ENCODE results near the gene RNF225.
A peak's percentile ranks its signal among the peaks of the same experiment; 100 is the strongest.
"Not testable (repeated sequence)": the region's sequence is repeated elsewhere in the genome, so short reads cannot be mapped to it uniquely, and the experiment has no call there.

The RNF225 gene

DNA sequence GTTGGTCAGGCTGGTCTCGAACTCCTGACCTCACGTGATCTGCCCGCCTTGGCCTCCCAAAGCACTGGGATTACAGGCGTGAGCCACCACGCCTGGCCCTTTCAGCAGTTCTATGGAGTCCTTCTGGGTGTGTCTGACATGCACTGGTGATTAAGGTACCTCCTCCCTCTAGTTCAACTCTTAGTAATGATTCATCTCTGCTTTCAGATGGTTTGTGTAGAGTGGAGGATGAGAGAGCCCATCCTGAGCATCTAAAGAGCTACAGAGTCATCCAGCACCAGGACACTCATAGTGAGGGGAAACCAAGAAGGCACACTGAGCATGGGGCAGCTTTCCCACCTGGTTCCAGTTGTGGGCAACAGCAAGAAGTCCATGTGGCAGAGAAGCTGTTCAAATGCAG lies 21.1 kb downstream of the RNF225 start:
- Histone ChIP-seq H3K27me3 (ENCODE audit: control insufficient read depth, insufficient read depth, low read length) (no peaks in the 10 kb centered on the region), H3K9ac (ENCODE audit: low read length) (no peak overlapping the region), H3K36me3 (ENCODE audit: control insufficient read depth, insufficient read depth, low read length) (peaks cover 24% of the 10 kb centered on the region), H3K27ac (ENCODE audit: low read depth, low read length) (no peak overlapping the region), H3K4me3 (ENCODE audit: low read length) (no peak overlapping the region), H3K4me1 (ENCODE audit: control insufficient read depth, insufficient read depth, low read length) (no peaks in the 10 kb centered on the region)

DNA sequence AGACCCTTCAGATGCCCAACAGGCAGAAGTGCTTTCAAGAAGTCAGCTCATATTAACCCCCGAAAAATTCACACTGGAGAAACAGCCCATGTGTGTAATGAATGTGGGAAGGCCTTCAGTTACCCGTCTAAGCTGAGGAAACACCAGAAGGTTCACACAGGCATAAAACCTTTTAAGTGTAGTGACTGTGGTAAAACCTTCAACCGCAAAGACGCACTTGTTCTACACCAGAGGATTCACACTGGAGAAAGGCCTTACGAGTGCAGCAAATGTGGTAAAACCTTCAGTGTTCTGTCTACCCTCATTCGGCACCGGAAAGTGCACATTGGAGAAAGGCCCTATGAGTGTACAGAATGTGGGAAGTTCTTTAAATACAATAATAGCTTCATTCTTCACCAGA lies 21.6 kb downstream of the RNF225 start:
- no peak overlapping the region for H3K9ac ChIP-seq (ENCODE audit: low read length)
- H3K27me3 ChIP-seq (ENCODE audit: control insufficient read depth, insufficient read depth, low read length): no peaks in the 10 kb centered on the region
- no peak overlapping the region for H3K27ac ChIP-seq (ENCODE audit: low read depth, low read length)
- peaks cover 24% of the 10 kb centered on the region for H3K36me3 ChIP-seq (ENCODE audit: control insufficient read depth, insufficient read depth, low read length)
- no peak overlapping the region for H3K4me3 ChIP-seq (ENCODE audit: low read length)
- H3K4me1 ChIP-seq (ENCODE audit: control insufficient read depth, insufficient read depth, low read length): no peaks in the 10 kb centered on the region

DNA sequence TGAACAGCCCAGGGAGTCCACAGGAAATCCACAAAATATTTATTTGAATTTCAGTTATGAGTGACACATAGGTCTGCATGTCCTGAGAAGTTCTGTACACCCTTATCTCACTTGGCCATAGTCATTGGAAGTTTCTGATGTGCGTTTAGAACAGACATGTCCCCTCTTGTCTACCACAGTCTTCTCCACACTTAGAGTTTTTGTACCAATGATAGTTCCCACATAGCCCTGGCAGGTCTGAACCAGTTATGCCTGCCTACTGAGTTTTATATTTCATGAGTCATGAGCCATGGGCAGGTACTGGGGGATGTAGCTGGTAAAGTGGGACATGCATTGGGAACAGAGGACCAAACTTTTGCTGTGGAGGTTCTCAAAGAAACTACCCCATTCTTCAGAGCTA lies 33.2 kb downstream of the RNF225 start:
- H3K36me3 ChIP-seq (ENCODE audit: control insufficient read depth, insufficient read depth, low read length): peaks cover 10% of the 10 kb centered on the region
- H3K9ac ChIP-seq (ENCODE audit: low read length): no peak overlapping the region
- H3K27ac ChIP-seq (ENCODE audit: low read depth, low read length): no peak overlapping the region
- H3K4me3 ChIP-seq (ENCODE audit: low read length): no peak overlapping the region
- no peaks in the 10 kb centered on the region for H3K27me3 ChIP-seq (ENCODE audit: control insufficient read depth, insufficient read depth, low read length)
- H3K4me1 ChIP-seq (ENCODE audit: control insufficient read depth, insufficient read depth, low read length): no peaks in the 10 kb centered on the region

DNA sequence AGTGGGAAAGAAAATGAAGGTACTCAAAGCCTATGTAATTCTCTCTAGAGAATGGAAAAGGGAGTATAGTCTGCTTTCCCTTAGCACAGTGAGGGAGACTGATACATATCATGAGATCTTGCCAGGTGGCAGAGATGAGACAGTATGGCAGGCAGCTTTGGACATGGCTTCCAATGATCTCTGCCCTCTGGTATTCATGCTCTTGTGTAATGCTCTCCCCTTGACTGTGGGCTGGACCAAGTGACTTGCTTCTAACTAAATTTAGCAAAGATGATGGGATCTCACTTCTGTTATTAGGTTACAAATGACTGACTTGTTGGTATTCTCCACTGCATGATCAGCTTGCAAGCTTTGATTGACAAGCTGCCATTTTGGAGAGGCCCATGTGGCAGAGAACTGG lies 34.3 kb downstream of the RNF225 start:
- no peaks in the 10 kb centered on the region for H3K27me3 ChIP-seq (ENCODE audit: control insufficient read depth, insufficient read depth, low read length)

DNA sequence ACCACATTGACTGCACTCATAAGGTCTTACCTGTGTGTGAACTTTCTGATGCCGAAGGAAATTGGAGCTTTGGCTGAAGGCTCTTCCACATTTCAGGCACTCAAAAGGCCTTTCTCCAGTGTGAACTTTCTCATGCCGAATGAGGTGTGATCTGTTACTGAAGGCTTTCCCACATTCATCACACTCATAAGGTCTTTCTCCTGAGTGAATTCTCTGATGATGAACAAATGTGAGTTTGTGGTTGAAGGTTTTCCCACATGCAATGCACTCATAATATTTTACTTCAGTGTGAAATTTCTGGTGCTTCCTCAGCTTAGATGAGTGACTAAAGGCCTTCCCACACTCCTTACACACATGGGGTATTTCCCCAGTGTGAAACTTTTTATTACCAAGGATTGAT lies 38.8 kb downstream of the RNF225 start:
- Histone ChIP-seq H3K4me1 (ENCODE audit: control insufficient read depth, insufficient read depth, low read length) (no peaks in the 10 kb centered on the region), H3K36me3 (ENCODE audit: control insufficient read depth, insufficient read depth, low read length) (peaks cover 46% of the 10 kb centered on the region), H3K27ac (ENCODE audit: low read depth, low read length) (no peak overlapping the region), H3K27me3 (ENCODE audit: control insufficient read depth, insufficient read depth, low read length) (no peaks in the 10 kb centered on the region), H3K4me3 (ENCODE audit: low read length) (no peak overlapping the region), H3K9ac (ENCODE audit: low read length) (no peak overlapping the region)

More for the DNA sequence above, 34.3 kb downstream of the RNF225 start:
- peaks cover 21% of the 10 kb centered on the region for H3K36me3 ChIP-seq (ENCODE audit: control insufficient read depth, insufficient read depth, low read length)
- no peaks in the 10 kb centered on the region for H3K4me1 ChIP-seq (ENCODE audit: control insufficient read depth, insufficient read depth, low read length)
- no peak overlapping the region for H3K4me3 ChIP-seq (ENCODE audit: low read length)
- no peak overlapping the region for H3K9ac ChIP-seq (ENCODE audit: low read length)
- no peak overlapping the region for H3K27ac ChIP-seq (ENCODE audit: low read depth, low read length)

DNA sequence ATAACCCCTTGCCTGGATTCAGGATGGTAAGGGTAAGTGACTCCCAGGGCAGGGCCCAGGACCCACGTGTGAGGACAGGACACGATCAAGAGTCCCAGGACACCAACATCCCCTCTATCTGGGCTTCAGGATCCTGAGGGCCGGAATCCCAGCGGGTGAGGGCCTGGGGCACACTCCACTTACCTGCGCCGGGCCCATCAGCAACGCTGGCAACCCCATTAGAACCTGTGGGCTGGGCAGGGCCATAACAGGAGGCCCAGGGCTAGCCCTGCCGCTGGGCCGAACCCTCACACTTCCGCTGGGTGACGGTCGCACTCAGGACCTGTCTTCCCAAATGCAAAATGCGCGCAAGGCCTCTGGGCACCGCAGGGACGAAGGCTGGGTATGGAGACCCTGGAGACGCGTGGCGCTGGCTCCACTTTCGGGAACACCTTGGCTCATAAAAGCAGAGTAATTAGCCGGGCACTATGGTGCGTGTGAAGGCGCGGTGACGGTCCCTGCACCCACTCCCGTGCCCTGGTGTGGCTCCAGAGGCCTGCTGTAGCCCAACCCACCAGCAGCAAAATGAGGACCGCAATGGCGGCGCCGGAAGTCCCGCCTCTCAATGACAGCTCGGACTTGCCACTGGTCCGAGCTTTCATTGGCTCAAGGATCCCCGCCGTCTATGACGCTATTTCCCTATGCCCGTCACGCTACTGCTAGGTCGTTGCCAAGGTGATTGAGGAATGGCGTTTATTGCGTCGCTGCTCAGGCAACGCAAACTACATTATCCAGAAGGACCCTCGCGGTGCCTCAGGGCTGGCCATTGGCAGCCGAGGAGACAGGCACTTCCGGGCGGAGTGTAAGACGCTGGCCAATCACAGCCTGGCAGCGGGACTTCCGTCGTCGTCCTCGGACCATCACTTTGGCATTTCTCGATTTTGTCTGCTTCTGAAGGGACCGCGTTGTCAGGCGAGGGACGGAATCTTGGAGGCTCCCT lies 44.4 kb downstream of the RNF225 start, which contains the start of gene ZNF132:
ZNF132 (minus strand) TSS at position 578 of the 979 bp plus-strand sequence; CDS start at position 246, 332 bp downstream.
- Histone ChIP-seq H3K4me1 (ENCODE audit: control insufficient read depth, insufficient read depth, low read length) (peaks cover 5% of the 10 kb centered on the region), H3K27me3 (ENCODE audit: control insufficient read depth, insufficient read depth, low read length) (no peaks in the 10 kb centered on the region), H3K4me3 (ENCODE audit: low read length) (peak within 1 kb of the TSS; percentile 82), H3K36me3 (ENCODE audit: control insufficient read depth, insufficient read depth, low read length) (peaks cover 23% of the 10 kb centered on the region), H3K9ac (ENCODE audit: low read length) (peak within 1 kb of the TSS; percentile 27), H3K27ac (ENCODE audit: low read depth, low read length) (peak within 1 kb of the TSS; percentile 76)

DNA sequence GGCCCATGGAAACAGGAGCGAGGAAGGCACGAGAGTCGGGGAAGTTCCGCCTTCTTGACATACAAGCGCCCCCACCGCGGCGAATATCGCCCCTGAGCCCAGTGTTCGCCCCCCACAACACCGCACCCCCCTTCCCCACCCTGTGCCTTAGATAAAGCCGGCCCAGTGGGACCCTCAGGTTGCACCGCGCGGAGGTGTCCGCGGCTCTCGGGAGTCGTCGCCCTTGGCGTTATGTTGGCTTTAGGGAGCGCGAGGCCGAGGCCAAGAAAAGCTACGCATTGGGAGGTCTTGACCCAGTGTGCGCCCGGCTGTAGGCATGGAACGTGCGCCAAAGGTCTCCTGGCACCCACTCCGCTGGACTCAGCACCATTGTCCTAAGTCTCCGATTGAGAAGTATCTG lies 45.1 kb downstream of the RNF225 start:
- Histone ChIP-seq H3K4me1 (ENCODE audit: control insufficient read depth, insufficient read depth, low read length) (peaks cover 5% of the 10 kb centered on the region), H3K36me3 (ENCODE audit: control insufficient read depth, insufficient read depth, low read length) (peaks cover 16% of the 10 kb centered on the region), H3K27me3 (ENCODE audit: control insufficient read depth, insufficient read depth, low read length) (no peaks in the 10 kb centered on the region), H3K27ac (ENCODE audit: low read depth, low read length) (peak overlapping the region; percentile 76), H3K9ac (ENCODE audit: low read length) (peak overlapping the region; percentile 27), H3K4me3 (ENCODE audit: low read length) (peak overlapping the region; percentile 82)

DNA sequence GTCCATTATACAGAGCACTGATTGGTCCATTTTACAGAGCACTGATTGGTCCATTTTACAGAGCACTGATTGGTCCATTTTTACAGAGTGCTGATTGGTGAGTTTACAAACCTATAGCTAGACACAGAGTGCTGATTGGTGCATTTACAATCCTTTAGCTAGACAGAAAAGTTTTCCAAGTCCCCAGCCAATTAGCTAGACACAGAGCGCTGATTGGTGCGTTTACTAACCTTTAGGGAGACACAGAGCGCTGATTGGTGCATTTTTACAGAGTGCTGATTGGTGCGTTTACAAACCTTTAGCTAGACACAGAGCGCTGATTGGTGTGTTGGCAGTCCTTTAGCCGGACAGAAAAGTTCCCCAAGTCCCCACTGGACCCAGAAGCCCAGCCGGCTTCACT lies 47.5 kb downstream of the RNF225 start:
- not testable (repeated sequence) for H3K9ac ChIP-seq (ENCODE audit: low read length); H3K36me3 ChIP-seq (ENCODE audit: control insufficient read depth, insufficient read depth, low read length); H3K4me1 ChIP-seq (ENCODE audit: control insufficient read depth, insufficient read depth, low read length); H3K4me3 ChIP-seq (ENCODE audit: low read length); H3K27me3 ChIP-seq (ENCODE audit: control insufficient read depth, insufficient read depth, low read length); H3K27ac ChIP-seq (ENCODE audit: low read depth, low read length)

Data from rectal smooth muscle tissue (tissue), 1 donor.